Uterus (tissue), 2 donors: ENCODE measurements around the gene EXTL1.

Experiments
- POLR2A ChIP-seq, 2 donors: fragments of 450-650 bp; IDR thresholded peaks; one replicate each; pipeline ENCODE4 v1.6.1; 2016; ENCODE audit warnings: antibody characterized with exemption in 2 of 2, mild to moderate bottlenecking in 1 of 2, moderate library complexity in 1 of 2
- TF ChIP-seq, protein P1 (sequence below), 4 experiments: fragments of 200-600 bp in 2 of 4; fragments of 450-650 bp in 2 of 4; sonication (generic) in 2 of 4; IDR thresholded peaks; one replicate each; pipeline ENCODE4 v1.5.1; 2016 to 2019; ENCODE audit warnings: antibody characterized with exemption in 4 of 4, mild to moderate bottlenecking in 2 of 4, moderate library complexity in 1 of 4

- TF ChIP-seq, protein P1, sequence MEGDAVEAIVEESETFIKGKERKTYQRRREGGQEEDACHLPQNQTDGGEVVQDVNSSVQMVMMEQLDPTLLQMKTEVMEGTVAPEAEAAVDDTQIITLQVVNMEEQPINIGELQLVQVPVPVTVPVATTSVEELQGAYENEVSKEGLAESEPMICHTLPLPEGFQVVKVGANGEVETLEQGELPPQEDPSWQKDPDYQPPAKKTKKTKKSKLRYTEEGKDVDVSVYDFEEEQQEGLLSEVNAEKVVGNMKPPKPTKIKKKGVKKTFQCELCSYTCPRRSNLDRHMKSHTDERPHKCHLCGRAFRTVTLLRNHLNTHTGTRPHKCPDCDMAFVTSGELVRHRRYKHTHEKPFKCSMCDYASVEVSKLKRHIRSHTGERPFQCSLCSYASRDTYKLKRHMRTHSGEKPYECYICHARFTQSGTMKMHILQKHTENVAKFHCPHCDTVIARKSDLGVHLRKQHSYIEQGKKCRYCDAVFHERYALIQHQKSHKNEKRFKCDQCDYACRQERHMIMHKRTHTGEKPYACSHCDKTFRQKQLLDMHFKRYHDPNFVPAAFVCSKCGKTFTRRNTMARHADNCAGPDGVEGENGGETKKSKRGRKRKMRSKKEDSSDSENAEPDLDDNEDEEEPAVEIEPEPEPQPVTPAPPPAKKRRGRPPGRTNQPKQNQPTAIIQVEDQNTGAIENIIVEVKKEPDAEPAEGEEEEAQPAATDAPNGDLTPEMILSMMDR (IDR thresholded peaks at IDR 0.05), result no peak
- no peak for TF ChIP-seq POLR2A (IDR thresholded peaks at IDR 0.05)
Observed at GRCh38 chr1:26053718-26054560, 32.4 kb downstream of the EXTL1 start.
